Smooth muscle cell (in vitro differentiated cells): Measurements from ENCODE around the gene FCN2. TPM values are rescaled to one million over a fixed set of nuclear protein-coding genes. Genes with fewer than 3 reads are reported as not detected.

ENCODE experiments used
- DNase-seq: peaks from one replicate; lab custom pipeline; 2025; ENCODE audit not compliant: unreplicated experiment; lab: John Stamatoyannopoulos, UW
- H2AFZ ChIP-seq: fragments of 200-600 bp; sonication (generic); 2 replicates; pipeline ENCODE4 v1.6.0; 2016; ENCODE audit warnings: antibody characterized with exemption, low read depth, mild to moderate bottlenecking
- H3F3A ChIP-seq: fragments of 200-600 bp; sonication (generic); 2 replicates; pipeline ENCODE4 v1.6.0; 2017; ENCODE audit warnings: antibody characterized with exemption, low read depth
- H3K27ac ChIP-seq: fragments of 200-600 bp; sonication (generic); 2 replicates; pipeline ENCODE4 v1.5.1; 2016; ENCODE audit warnings: low read depth, mild to moderate bottlenecking
- H3K27me3 ChIP-seq: fragments of 200-600 bp; sonication (generic); 2 replicates; pipeline ENCODE4 v1.6.1; 2016; ENCODE audit warnings: low read depth, mild to moderate bottlenecking
- H3K36me3 ChIP-seq: fragments of 200-600 bp; sonication (generic); 2 replicates; pipeline ENCODE4 v1.5.1; 2016; ENCODE audit warnings: low read depth
- H3K4me1 ChIP-seq: fragments of 200-600 bp; sonication (generic); 2 replicates; pipeline ENCODE4 v1.5.1; 2016; ENCODE audit warnings: low read depth
- H3K4me2 ChIP-seq: fragments of 200-600 bp; sonication (generic); 2 replicates; pipeline ENCODE4 v1.6.0; 2016; ENCODE audit warnings: mild to moderate bottlenecking
- H3K4me3 ChIP-seq: fragments of 200-600 bp; sonication (generic); 2 replicates; pipeline ENCODE4 v1.5.1; 2016; ENCODE audit warnings: mild to moderate bottlenecking
- H3K79me2 ChIP-seq: fragments of 200-600 bp; sonication (generic); 2 replicates; pipeline ENCODE4 v1.6.0; 2016; ENCODE audit warnings: low read depth, mild to moderate bottlenecking
- H3K9ac ChIP-seq: fragments of 200-600 bp; sonication (generic); 2 replicates; pipeline ENCODE4 v1.6.0; 2016; ENCODE audit warnings: low read depth
- H3K9me3 ChIP-seq: fragments of 200-600 bp; sonication (generic); replicated peaks from 2 replicates; pipeline ENCODE4 v1.5.1; 2016; ENCODE audit warnings: low read depth
- H4K20me1 ChIP-seq: fragments of 200-600 bp; sonication (generic); 2 replicates; pipeline ENCODE4 v1.6.0; 2016; ENCODE audit warnings: low read depth
- CTCF ChIP-seq: fragments of 200-600 bp; sonication (generic); IDR thresholded peaks from 2 replicates; pipeline ENCODE4 v1.5.1; 2017; ENCODE audit warnings: borderline replicate concordance, mild to moderate bottlenecking, antibody characterized with exemption; ENCODE audit not compliant: insufficient read depth, poor library complexity, severe bottlenecking
- WGBS: methylation state at CpG from one replicate; pipeline ENCODE4 v1.1.7; 2016; ENCODE audit warnings: low lambda C conversion rate; 5-methylcytosine and 5-hydroxymethylcytosine counted together
- polyA plus RNA-seq: library from polyadenylated mRNA; unstranded; fragments of >200 nt; fragmentation: Nextera tagmentation; extraction: Ambion mirVana; gene quantifications from 2 replicates; pipeline ENCODE4 v1.2.1, GENCODE V29; 2016
- total RNA-seq: library from RNA; depleted of rRNA; stranded (reverse); fragments of >200 nt; gene quantifications from 2 replicates; pipeline ENCODE4 v1.2.3, GENCODE V29; 2014

Gene FCN2
- total and polyA plus RNA-seq, 2 experiments from 2014 or later, result not detected

DNA sequence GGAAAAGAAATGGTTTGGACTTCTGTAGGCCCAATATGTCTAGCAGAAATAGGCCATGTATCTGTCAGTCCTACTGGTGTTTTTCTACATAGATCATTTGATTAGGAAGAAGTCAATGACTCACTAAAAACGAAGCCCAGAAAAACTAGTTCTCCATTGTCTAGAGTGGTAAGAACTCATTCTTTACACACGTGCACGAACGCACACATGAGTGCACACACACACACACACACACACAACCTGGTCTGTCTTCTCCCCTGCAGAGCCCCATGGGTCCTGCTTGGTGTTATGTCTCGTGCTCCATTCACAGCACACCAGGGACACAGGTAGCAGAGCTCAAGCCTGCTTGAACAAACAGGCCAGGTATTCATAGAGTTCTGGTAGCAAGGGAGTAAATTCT, 52.0 kb downstream of the FCN2 start:
- WGBS, result 90% methylated on average over 5 of the region's 5 CpGs
- no peak overlapping the region for H2AFZ ChIP-seq
- no peak overlapping the region for H3K4me3 ChIP-seq
- TF ChIP-seq CTCF, result no peak
- H3K9me3 ChIP-seq, result no peaks in the 10 kb centered on the region
- H3K9ac ChIP-seq, result no peak overlapping the region
- no peaks in the 10 kb centered on the region for H3F3A ChIP-seq
- H3K79me2 ChIP-seq, result no peaks in the 10 kb centered on the region
- H3K27ac ChIP-seq, result no peak overlapping the region
- no peak overlapping the region for H3K4me2 ChIP-seq
- H3K27me3 ChIP-seq, result no peaks in the 10 kb centered on the region
- DNase-seq, result no peak
- H3K4me1 ChIP-seq, result peaks cover 21% of the 10 kb centered on the region
- H3K36me3 ChIP-seq, result no peaks in the 10 kb centered on the region
- H4K20me1 ChIP-seq, result no peaks in the 10 kb centered on the region

DNA sequence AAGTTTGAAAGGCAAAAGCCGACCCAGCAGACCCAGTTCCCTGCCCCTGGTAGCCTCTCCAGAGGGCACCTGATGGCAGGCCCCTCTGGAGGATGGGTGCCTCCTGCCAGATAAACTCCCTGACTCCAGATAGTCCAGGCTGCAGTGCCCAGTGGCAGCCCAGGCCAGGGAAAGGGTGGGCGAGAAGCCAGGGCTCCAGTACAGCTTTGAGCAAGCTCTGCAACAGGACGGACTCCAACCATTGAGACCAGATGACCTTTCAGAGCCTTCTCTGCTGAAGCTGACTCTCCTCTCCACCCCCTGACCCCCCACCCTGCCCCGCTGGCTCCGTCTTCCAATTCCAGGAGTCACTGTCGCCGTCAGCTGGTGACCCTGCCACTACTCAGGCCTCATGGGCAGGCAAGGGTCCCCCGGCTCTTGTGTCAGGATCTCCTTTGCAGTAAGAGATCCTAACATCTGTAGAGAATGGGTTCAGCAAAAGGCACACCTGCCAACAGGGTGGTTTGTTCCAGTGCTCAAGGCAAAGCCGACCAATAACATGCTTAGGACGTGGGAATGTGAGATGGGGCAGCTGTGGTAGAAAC, 52.6 kb downstream of the FCN2 start:
- Histone ChIP-seq H3K27ac (no peak overlapping the region), H3K9ac (no peak overlapping the region), H3K36me3 (no peaks in the 10 kb centered on the region), H3K4me3 (no peak overlapping the region), H3K4me1 (peaks cover 21% of the 10 kb centered on the region), H3K4me2 (no peak overlapping the region), H3K27me3 (no peaks in the 10 kb centered on the region), H4K20me1 (no peaks in the 10 kb centered on the region), H3K79me2 (no peaks in the 10 kb centered on the region), H3K9me3 (no peaks in the 10 kb centered on the region), H2AFZ (no peak overlapping the region), H3F3A (no peaks in the 10 kb centered on the region)
- DNase-seq, result no peak
- TF ChIP-seq CTCF, result no peak
- WGBS, result 93% methylated on average over 10 of the region's 10 CpGs

GRCh38 chr9:134935056-134935640, 54.5 kb downstream of the FCN2 start:
- no peak for TF ChIP-seq CTCF
- no peaks in the 10 kb centered on the region for H3K79me2 ChIP-seq
- H3K9ac ChIP-seq, result no peak overlapping the region
- no peaks in the 10 kb centered on the region for H3K36me3 ChIP-seq
- no peaks in the 10 kb centered on the region for H3K27me3 ChIP-seq
- no peaks in the 10 kb centered on the region for H4K20me1 ChIP-seq
- H3K4me3 ChIP-seq, result no peak overlapping the region
- peaks cover 21% of the 10 kb centered on the region for H3K4me1 ChIP-seq
- no peak overlapping the region for H3K4me2 ChIP-seq
- H3F3A ChIP-seq, result no peaks in the 10 kb centered on the region
- no peaks in the 10 kb centered on the region for H3K9me3 ChIP-seq
- no peak overlapping the region for H2AFZ ChIP-seq
- 74% methylated on average over 17 of the region's 17 CpGs for WGBS
- no peak for DNase-seq
- H3K27ac ChIP-seq, result no peak overlapping the region
